HG03558 (cell line): ENCODE results near the gene CRYGA.
A peak's percentile ranks its signal among the peaks of the same experiment; 100 is the strongest.

ENCODE experiments used
- ATAC-seq: cut with Tn5 transposase; IDR thresholded peaks from one replicate; pipeline ENCODE4 v1.9.1; 2021; ENCODE audit warnings: moderate number of reproducible peaks; ENCODE audit not compliant: unreplicated experiment; ENCODE audit errors: extremely low read depth

Gene CRYGA, protein sequence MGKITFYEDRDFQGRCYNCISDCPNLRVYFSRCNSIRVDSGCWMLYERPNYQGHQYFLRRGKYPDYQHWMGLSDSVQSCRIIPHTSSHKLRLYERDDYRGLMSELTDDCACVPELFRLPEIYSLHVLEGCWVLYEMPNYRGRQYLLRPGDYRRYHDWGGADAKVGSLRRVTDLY

DNA sequence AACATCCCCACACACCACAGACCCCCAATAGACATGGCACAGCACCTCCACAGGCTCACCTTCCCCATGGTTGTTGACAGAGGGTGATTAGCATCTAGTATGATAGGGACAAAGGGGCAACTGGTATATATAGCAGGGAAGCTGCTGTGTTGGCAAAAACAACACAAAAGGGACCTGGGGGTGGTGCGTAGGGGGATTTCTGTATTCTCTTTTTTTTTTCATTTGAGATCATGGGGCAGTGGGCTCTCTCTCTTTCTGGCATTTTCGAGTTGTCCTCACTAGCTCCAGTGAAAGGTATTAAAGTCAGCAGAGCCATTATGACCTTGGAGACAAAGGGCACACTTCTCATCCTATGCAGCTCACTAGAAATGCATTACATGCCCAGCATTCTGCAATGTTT lies at the start of gene CRYGA:
Gene CRYGA (minus strand): TSS at position 101 of the 400 bp plus-strand sequence. CDS start 33 bp downstream, at position 68.
- no peak for ATAC-seq

GRCh38 chr2:208210688-208211451 lies 47.5 kb upstream of the CRYGA start:
- ATAC-seq: no peak

- ATAC-seq: no peak
These were observed 45.1 kb upstream of the CRYGA start for GRCh38 chr2:208208335-208209085.

DNA sequence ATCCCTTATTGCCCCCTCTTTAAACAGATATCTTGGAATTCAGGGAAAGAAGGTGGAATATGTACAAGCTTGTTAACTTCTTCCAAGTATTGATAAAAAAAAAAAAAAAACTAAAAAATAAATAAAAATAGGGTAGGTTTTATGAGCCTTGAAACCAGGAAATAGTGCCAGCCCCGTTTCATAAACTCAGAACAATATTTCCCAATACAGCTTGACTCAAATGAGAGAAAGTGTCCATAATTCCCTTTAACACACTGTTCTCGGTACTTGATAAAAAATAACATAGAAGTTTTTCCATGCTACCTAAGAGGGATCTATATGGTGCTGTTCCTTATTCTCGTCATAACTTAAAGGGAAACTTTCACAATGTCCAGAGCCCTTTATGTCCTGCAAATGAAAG lies 44.4 kb upstream of the CRYGA start:
- ATAC-seq: no peak

DNA sequence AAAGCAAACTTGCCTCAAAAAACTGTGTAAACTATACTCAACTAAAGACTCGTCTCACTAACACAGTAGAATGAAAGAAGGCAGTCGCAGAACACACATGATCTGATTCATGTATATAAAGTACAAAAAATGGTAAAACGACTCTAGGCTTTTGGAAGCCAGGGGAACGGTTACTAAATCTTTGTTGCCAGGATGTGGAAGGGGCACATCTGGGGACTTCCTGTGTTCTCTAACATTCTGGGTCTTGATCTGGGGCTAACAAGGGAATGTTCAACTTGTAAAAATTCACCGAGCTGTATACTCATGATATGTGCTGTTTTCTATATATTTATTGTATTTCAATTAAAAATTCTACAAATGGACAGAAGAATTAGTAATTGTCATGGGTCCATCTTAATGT lies 40.8 kb upstream of the CRYGA start:
- no peak for ATAC-seq

- ATAC-seq: no peak
These were observed 32.1 kb upstream of the CRYGA start for GRCh38 chr2:208195531-208195930.

GRCh38 chr2:208192611-208193236 lies 29.3 kb upstream of the CRYGA start:
- no peak for ATAC-seq

GRCh38 chr2:208189810-208190503 lies 26.6 kb upstream of the CRYGA start, which contains the start of gene C2orf80:
Gene C2orf80, minus strand, starts transcription at chr2:208190030. Its CDS starts 3,044 bp downstream, at chr2:208186986.
- no peak for ATAC-seq

- ATAC-seq: no peak
These were observed 25.9 kb upstream of the CRYGA start for GRCh38 chr2:208189069-208189809.

GRCh38 chr2:208186893-208187292 lies 23.5 kb upstream of the CRYGA start:
- ATAC-seq: no peak

DNA sequence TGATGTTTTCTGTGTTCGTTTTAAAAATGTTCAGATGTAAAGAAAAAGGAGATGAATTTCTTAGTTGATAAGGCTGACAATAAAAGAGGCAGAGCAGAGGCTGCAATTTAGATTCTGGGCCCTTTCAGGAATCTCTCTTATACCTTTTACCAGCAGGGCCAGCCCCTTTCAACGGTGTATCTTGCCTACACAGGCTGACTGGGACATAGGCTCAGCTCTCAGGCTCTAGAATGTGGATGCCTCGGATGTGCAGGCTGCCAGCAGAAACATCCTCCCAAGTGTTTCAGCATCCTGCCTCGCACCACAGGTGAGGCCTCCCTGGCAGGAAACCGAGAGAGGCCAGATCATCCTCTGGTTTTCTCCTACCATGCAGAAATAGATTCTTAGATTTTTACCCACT lies 23.1 kb upstream of the CRYGA start:
- ATAC-seq: no peak

DNA sequence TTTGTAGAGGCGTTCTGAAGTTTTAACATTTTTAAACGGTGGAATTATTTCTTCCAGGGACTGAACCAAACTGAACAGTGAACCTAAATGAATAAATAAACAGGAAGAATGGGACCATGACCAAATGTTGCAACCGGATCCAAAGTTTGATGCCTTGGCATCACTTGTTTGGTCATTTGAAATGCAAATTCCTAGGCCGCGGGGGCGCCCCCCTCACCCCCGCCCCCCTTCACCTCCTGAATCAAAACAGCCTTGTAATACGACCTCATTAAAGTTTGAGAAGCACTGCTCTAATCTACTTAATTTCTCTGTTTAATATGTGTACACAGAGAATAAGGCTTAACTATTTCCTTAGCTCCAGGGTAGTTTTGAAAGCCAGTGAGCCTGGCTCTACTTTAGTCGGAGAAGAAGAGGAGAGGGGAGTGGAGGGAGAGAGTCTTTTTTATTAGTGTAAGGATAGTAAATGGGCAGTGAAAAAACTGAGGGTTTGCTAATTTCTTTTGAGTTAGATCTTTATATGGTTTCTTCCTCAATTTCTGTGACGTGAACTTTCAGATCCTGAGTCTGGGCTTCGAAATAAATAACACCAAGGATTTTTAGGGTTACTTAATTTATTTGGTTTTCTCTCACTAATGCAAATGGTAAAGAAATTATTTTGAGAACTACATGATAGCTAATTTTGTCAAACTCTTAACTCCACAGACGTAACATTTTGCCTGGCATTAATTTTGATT lies 20.8 kb upstream of the CRYGA start:
- no peak for ATAC-seq

- no peak for ATAC-seq
These were observed 20.1 kb upstream of the CRYGA start for GRCh38 chr2:208183526-208183925.

DNA sequence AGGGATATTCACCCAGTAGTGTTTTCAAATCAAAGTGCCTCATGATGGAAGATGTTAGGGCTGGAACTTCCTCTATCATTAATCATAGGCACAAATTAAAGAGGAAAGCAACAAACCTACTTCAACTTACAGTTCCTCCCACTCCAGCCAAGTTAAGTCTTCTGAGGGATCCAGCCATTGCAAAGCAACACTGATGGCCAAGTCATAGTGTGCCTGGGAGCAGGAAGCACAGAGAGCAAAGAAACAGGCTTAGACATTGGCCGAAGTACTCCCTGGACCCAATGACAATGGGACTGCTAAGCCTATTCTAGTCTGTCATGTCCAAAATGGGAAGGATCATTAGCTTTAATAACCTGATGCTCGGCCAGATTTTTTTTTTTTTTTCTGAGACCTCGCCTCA lies 19.4 kb upstream of the CRYGA start:
- ATAC-seq: no peak

- ATAC-seq: no peak
These were observed 15.7 kb upstream of the CRYGA start for GRCh38 chr2:208179028-208179609.

- no peak for ATAC-seq
These were observed 12.4 kb upstream of the CRYGA start for GRCh38 chr2:208175840-208176153.

DNA sequence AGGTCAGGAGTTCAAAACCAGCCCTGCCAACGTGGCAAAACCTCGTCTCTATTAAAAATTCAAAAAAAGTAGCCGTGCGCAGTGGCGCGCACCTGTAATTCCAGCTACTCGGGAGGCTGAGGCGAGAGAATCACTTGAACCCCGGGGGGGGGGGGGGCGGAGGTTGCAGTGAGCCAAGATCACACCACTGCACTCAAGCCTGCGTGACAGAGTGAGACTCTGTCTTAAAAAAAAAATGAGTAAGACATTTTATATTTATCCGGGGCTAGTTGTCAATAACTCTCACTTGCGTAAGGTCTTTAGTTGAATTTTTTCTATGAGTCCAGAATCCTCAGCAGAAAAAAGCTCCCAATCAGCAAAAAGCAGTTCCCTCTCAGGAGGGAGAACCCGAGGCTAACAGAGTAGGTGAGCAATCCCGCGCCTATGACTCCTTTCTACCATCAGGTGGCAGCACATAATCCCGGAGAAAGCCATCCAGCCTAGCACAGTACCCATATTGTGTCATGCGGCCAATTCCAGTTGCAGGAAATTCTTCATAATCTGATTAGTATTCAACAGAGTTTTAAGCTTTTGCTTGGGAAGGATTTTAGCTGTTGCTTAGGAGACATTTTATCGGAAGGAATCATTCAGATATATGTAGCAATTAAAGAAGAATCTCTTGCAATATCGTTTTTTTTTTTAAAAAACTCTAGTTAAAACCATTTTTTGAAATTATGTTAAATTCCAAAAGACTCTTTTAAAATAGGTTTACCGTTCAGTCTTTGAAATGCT lies 11.9 kb upstream of the CRYGA start:
- ATAC-seq: peak; percentile 92

DNA sequence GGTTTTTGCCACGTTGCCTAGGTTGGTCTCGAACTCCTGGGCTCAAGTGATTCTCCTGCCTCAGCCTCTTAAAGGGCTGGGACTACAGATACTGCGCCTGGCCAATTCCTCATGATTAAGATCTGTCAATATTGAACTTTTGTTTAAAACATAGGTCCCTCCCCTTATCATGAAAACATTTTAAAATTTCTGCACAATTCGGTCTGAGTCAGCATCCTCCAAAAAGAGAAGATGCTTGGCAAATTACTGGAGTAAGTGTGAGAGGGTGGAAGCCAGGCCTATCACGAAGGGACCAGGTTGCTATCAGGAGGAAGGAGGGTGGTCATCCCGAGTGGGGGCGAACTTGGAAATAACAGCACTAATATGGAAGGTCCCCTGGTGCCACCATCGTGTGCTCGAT lies 10.8 kb upstream of the CRYGA start:
- no peak for ATAC-seq
